H1 (cell line): ENCODE results near the gene RTN4RL2. TPM values are rescaled to one million over a fixed set of nuclear protein-coding genes. Genes with fewer than 3 reads are reported as not detected.
A peak's percentile ranks its signal among the peaks of the same experiment; 100 is the strongest.

Experiments
- CBX5 ChIP-seq: fragments of 300-800, 300-1000 bp; sonication (generic); IDR thresholded peaks from 2 replicates; pipeline ENCODE4 v1.7.1; 2016; ENCODE audit warnings: antibody characterized with exemption, low read length, low read depth
- CREB1 ChIP-seq: IDR thresholded peaks from 2 replicates; pipeline ENCODE4 v1.6.1; 2012; ENCODE audit warnings: inconsistent platforms
- FOSL1 ChIP-seq: IDR thresholded peaks from 2 replicates; pipeline ENCODE4 v1.6.1; 2011; ENCODE audit warnings: mild to moderate bottlenecking, low read depth, low read length, moderate library complexity; ENCODE audit not compliant: insufficient read depth
- GABPA ChIP-seq: IDR thresholded peaks from 2 replicates; pipeline ENCODE4 v1.6.1; 2011; ENCODE audit warnings: mild to moderate bottlenecking, low read length, moderate library complexity, borderline replicate concordance; ENCODE audit not compliant: insufficient read depth
- MAFK ChIP-seq: IDR thresholded peaks from 2 replicates; pipeline ENCODE4 v1.6.1; 2012; ENCODE audit warnings: low read depth, mild to moderate bottlenecking, improper control_type of control experiment, low read length
- NANOG ChIP-seq: IDR thresholded peaks from 2 replicates; pipeline ENCODE4 v1.6.1; 2011; ENCODE audit warnings: low read length, low read depth, mild to moderate bottlenecking, inconsistent platforms; ENCODE audit not compliant: insufficient read depth, poor library complexity, severe bottlenecking
- PHF8 ChIP-seq: fragments of 200-600 bp; sonication (generic); conservative IDR thresholded peaks from 2 replicates; pipeline ENCODE4 v1.7.1; 2012; ENCODE audit warnings: low read depth, mild to moderate bottlenecking, inconsistent platforms, low read length, moderate library complexity
- RAD21 ChIP-seq, 2 experiments: IDR thresholded peaks in 1 of 2; conservative IDR thresholded peaks in 1 of 2; 2 replicates each; pipeline ENCODE4 v1.6.1; 2011; ENCODE audit warnings: low read depth in 2 of 2, low read length in 2 of 2, improper control_type of control experiment in 1 of 2, inconsistent platforms in 1 of 2, mild to moderate bottlenecking in 1 of 2, moderate library complexity in 1 of 2
- SP1 ChIP-seq: IDR thresholded peaks from 2 replicates; pipeline ENCODE4 v1.6.1; 2011; ENCODE audit warnings: low read depth, low read length
- SP2 ChIP-seq: IDR thresholded peaks from 2 replicates; pipeline ENCODE4 v1.6.1; 2012; ENCODE audit warnings: mild to moderate bottlenecking, low read length, inconsistent platforms
- SP4 ChIP-seq: IDR thresholded peaks from 2 replicates; pipeline ENCODE4 v1.6.1; 2012; ENCODE audit warnings: low read length, inconsistent platforms
- TBP ChIP-seq: IDR thresholded peaks from 2 replicates; pipeline ENCODE4 v1.6.1; 2011; ENCODE audit warnings: low read depth, low read length, improper control_type of control experiment
- TCF12 ChIP-seq: IDR thresholded peaks from 2 replicates; pipeline ENCODE4 v1.6.1; 2011; ENCODE audit warnings: low read depth, mild to moderate bottlenecking, low read length
- YY1 ChIP-seq: IDR thresholded peaks from 2 replicates; pipeline ENCODE4 v1.6.1; 2011; ENCODE audit warnings: low read depth, mild to moderate bottlenecking, low read length
- polyA plus RNA-seq, 7 experiments: library from polyadenylated mRNA; depleted of rRNA in 3 of 7; stranded (reverse) in 5 of 7; unstranded in 2 of 7; fragments of >200 nt in 5 of 7; fragments of 200-250 nt in 2 of 7; gene quantifications; 1 replicate in 5 of 7; 2 replicates in 1 of 7; 4 replicates in 1 of 7; pipeline versions ENCODE4 v1.2.1 to v1.2.3, GENCODE V29; 2011 to 2013; ENCODE audit warnings: missing spikeins in 2 of 7, mixed read lengths in 2 of 7
- total RNA-seq: library from RNA; stranded (reverse); fragmentation: NEBNext Ultra II Directional; extraction: Animal tissue kit (Norgen Biotek cat#: 25700); gene quantifications from 2 replicates; pipeline ENCODE4 v1.2.1, GENCODE V29; 2021
- TF ChIP-seq, protein P1 (sequence below): IDR thresholded peaks from 2 replicates; pipeline ENCODE4 v1.6.1; 2011; ENCODE audit warnings: low read depth, mild to moderate bottlenecking, low read length; ENCODE audit not compliant: insufficient read depth
- TF ChIP-seq, protein P2 (sequence below): IDR thresholded peaks from 2 replicates; pipeline ENCODE4 v1.6.1; 2012; ENCODE audit warnings: inconsistent platforms

Gene RTN4RL2
- total and polyA plus RNA-seq, 2 of the 8 experiments (the other 6 are each of a cell fraction or from before 2014, with no cell fraction given) = 11.4 to 23.7 TPM

DNA sequence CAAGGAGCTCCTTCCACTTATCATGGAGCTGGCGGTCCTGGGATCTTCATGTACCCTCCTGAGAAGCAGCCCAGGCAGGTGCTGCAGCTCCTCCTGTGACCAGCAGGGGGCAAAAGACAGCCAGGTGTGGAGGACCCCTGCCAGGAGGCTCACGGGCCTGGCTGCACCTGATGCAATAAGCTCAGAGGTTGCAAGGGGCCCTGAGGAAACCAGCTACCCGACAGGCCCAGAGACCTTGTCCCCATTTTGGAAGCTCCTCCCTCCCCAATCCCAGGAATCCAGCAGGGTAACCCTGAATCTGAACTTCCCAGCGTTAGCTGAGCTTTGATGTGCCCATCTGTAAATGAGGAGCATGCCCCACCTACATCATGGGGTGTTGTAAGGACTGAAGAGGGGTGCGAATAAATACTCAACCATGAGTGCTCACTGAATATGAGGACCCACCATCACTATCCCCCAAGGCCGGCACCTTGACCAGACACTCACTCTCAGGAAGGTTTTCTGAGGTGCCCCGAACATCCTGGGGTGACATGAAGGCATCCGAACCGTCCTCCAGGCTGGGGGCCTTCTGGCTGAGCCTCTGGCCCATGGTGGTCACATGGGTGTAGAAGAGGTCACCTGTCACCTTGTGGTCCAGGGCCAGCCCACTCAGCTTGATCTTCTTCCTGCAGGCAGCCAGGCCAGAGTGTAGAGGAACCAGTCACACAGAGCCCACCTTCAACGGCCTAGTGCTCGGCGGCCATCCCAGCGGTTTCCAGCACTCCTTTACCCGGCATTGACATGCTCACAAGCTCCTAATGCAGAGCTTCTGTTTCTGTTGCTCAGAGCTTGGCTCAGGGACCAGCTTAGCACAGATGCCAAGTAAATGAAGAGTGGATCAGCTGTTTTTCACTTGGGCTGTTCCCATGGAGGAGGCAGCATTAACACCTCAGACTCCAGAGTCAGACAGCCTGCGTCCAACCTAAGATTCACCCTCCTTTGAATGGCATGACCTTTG, 33.5 kb downstream of the RTN4RL2 start (continued):
- TF ChIP-seq, protein P1, sequence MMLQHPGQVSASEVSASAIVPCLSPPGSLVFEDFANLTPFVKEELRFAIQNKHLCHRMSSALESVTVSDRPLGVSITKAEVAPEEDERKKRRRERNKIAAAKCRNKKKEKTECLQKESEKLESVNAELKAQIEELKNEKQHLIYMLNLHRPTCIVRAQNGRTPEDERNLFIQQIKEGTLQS = no peak
- TF ChIP-seq CBX5 (no peak), MAFK (no peak), CREB1 (no peak), SP1 (no peak), FOSL1 (no peak), YY1 (no peak), GABPA (no peak), TBP (0 out of 2 replicates have a peak, but pooled peaks have one; percentile 23), SP4 (peak; percentile 44; the same call in 1 of the 2 replicates), RAD21 (IDR thresholded peaks at IDR 0.05 in 1 of 2, conservative IDR thresholded peaks at IDR 0.05 in 1 of 2; ENCODE audit: low read depth in 2 of 2, low read length in 2 of 2) (peak; percentile 63 to 74), PHF8 (no peak), TCF12 (peak; percentile 93; the same call in 1 of the 2 replicates), NANOG (no peak), SP2 (no peak)
- TF ChIP-seq, protein P2, sequence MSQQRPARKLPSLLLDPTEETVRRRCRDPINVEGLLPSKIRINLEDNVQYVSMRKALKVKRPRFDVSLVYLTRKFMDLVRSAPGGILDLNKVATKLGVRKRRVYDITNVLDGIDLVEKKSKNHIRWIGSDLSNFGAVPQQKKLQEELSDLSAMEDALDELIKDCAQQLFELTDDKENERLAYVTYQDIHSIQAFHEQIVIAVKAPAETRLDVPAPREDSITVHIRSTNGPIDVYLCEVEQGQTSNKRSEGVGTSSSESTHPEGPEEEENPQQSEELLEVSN = peak; percentile 44; the same call in 1 of the 2 replicates
